Fibroblast of lung (primary cell): ENCODE measurements around the gene COL4A2. TPM values are rescaled to one million over a fixed set of nuclear protein-coding genes. Genes with fewer than 3 reads are reported as not detected.
"Not testable (repeated sequence)": the region's sequence is repeated elsewhere in the genome, so short reads cannot be mapped to it uniquely, and the experiment has no call there.

Source experiments
- DNase-seq, 2 donors: peaks; one replicate each; pipeline versions ENCODE4 v3.0.0 to v3.0.0-alpha.2; 2010; ENCODE audit warnings: low read depth in 2 of 2
- H2AFZ ChIP-seq: 2 replicates; pipeline ENCODE4 v1.5.1; 2012; ENCODE audit warnings: low read length, control low read depth, inconsistent platforms
- H3K27ac ChIP-seq: 2 replicates; pipeline ENCODE4 v1.5.1; 2011; ENCODE audit warnings: low read length, control low read depth; ENCODE audit not compliant: insufficient read depth
- H3K27me3 ChIP-seq: 2 replicates; pipeline ENCODE4 v1.5.1; 2011; ENCODE audit warnings: mild to moderate bottlenecking, low read length; ENCODE audit not compliant: control insufficient read depth, insufficient read depth
- H3K36me3 ChIP-seq: 2 replicates; pipeline ENCODE4 v1.5.1; 2011; ENCODE audit warnings: low read length; ENCODE audit not compliant: control insufficient read depth, insufficient read depth
- H3K4me1 ChIP-seq: 2 replicates; pipeline ENCODE4 v1.5.1; 2011; ENCODE audit warnings: low read length; ENCODE audit not compliant: control insufficient read depth, insufficient read depth; ENCODE audit errors: extremely low read depth
- H3K4me2 ChIP-seq: 2 replicates; pipeline ENCODE4 v1.5.1; 2011; ENCODE audit warnings: low read length, control low read depth; ENCODE audit not compliant: insufficient read depth; ENCODE audit errors: extremely low read depth
- H3K4me3 ChIP-seq, 4 experiments: fragments of 200-600 bp in 1 of 4; sonication (generic) in 1 of 4; replicated peaks in 1 of 4; 2 replicates each; pipeline ENCODE4 v1.5.1; 2011 to 2016; ENCODE audit warnings: low read length in 4 of 4, low read depth in 3 of 4, mild to moderate bottlenecking in 3 of 4, control low read depth in 2 of 4, inconsistent platforms in 1 of 4, mixed read lengths in 1 of 4; ENCODE audit not compliant: insufficient read depth in 1 of 4; ENCODE audit errors: control extremely low read depth in 1 of 4
- H3K79me2 ChIP-seq: 2 replicates; pipeline ENCODE4 v1.5.1; 2012; ENCODE audit warnings: mild to moderate bottlenecking, low read length, inconsistent platforms; ENCODE audit not compliant: control insufficient read depth, insufficient read depth
- H3K9ac ChIP-seq: 2 replicates; pipeline ENCODE4 v1.5.1; 2011; ENCODE audit warnings: mild to moderate bottlenecking, low read length, control low read depth; ENCODE audit not compliant: insufficient read depth
- H3K9me3 ChIP-seq: 2 replicates; pipeline ENCODE4 v1.5.1; 2012; ENCODE audit warnings: low read depth, low read length; ENCODE audit not compliant: control insufficient read depth, insufficient read depth
- H4K20me1 ChIP-seq: 2 replicates; pipeline ENCODE4 v1.5.1; 2011; ENCODE audit warnings: low read length; ENCODE audit not compliant: control insufficient read depth, insufficient read depth; ENCODE audit errors: extremely low read depth
- EZH2 ChIP-seq: IDR thresholded peaks from 2 replicates; pipeline ENCODE4 v1.5.1; 2012; ENCODE audit warnings: low read length, control low read depth, mild to moderate bottlenecking; ENCODE audit errors: missing control alignments
- polyA plus RNA-seq, 2 donors: library from polyadenylated mRNA; depleted of rRNA in 1 of 2; stranded (reverse) in 1 of 2; unstranded in 1 of 2; fragments of >200 nt; gene quantifications; 2 replicates each; pipeline ENCODE4 v1.2.1, GENCODE V29; 2011 to 2012; ENCODE audit warnings: missing spikeins in 1 of 2
- total RNA-seq: library from RNA; depleted of rRNA; stranded (reverse); fragments of >200 nt; gene quantifications from 2 replicates; pipeline ENCODE4 v1.2.1, GENCODE V29; 2014
- TF ChIP-seq, protein P1 (sequence below), 2 donors: IDR thresholded peaks in 1 of 2; conservative IDR thresholded peaks in 1 of 2; 1 replicate in 1 of 2; 2 replicates in 1 of 2; pipeline ENCODE4 v1.5.1; 2011 to 2012; ENCODE audit warnings: low read length in 2 of 2, control low read depth in 1 of 2, inconsistent platforms in 1 of 2, low read depth in 1 of 2, mild to moderate bottlenecking in 1 of 2

Gene COL4A2
- total and polyA plus RNA-seq, 2 donors (not counting 1 experiment from before 2014, with no cell fraction given) = 93.1 to 463 TPM

- no peak overlapping the region for H3K4me2 ChIP-seq
- H3K27me3 ChIP-seq = no peaks in the 10 kb centered on the region
- no peaks in the 10 kb centered on the region for H3K36me3 ChIP-seq
- no peaks in the 10 kb centered on the region for H4K20me1 ChIP-seq
- H3K79me2 ChIP-seq = no peaks in the 10 kb centered on the region
- no peak for DNase-seq
- no peak for TF ChIP-seq EZH2
- H3K9ac ChIP-seq = no peak overlapping the region
- H3K4me1 ChIP-seq = no peaks in the 10 kb centered on the region
- no peak overlapping the region for H3K27ac ChIP-seq
- no peaks in the 10 kb centered on the region for H3K9me3 ChIP-seq
- no peak overlapping the region for H3K4me3 ChIP-seq
- H2AFZ ChIP-seq = no peak overlapping the region
Observed at GRCh38 chr13:110529522-110530311, 222.6 kb downstream of the COL4A2 start.

DNA sequence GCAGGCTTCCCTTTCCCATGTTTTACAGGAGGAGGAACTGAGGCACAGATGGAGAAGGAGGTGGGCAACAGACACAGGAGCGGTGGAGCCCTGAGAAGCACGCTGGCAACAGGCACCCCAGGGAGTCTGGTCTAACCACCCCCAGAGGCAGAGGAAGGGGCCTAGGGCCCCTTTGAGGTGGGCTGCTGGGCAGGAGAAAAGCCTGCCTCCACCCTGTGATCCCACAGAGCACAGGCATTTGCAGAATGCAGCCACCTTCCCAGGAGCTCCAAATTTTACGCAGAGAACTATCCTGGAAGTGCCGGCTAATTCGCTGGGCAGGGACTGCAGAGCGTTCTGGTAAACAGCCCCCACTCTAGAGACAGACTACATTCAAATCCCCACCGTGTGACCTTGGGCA lies 224.0 kb downstream of the COL4A2 start:
- no peaks in the 10 kb centered on the region for H3K9me3 ChIP-seq
- H3K36me3 ChIP-seq = no peaks in the 10 kb centered on the region
- no peak for DNase-seq
- H3K79me2 ChIP-seq = no peaks in the 10 kb centered on the region
- no peaks in the 10 kb centered on the region for H4K20me1 ChIP-seq
- H3K4me2 ChIP-seq = no peak overlapping the region
- no peak overlapping the region for H2AFZ ChIP-seq
- no peak overlapping the region for H3K4me3 ChIP-seq
- no peak overlapping the region for H3K27ac ChIP-seq
- TF ChIP-seq EZH2 = no peak
- TF ChIP-seq, protein P1, sequence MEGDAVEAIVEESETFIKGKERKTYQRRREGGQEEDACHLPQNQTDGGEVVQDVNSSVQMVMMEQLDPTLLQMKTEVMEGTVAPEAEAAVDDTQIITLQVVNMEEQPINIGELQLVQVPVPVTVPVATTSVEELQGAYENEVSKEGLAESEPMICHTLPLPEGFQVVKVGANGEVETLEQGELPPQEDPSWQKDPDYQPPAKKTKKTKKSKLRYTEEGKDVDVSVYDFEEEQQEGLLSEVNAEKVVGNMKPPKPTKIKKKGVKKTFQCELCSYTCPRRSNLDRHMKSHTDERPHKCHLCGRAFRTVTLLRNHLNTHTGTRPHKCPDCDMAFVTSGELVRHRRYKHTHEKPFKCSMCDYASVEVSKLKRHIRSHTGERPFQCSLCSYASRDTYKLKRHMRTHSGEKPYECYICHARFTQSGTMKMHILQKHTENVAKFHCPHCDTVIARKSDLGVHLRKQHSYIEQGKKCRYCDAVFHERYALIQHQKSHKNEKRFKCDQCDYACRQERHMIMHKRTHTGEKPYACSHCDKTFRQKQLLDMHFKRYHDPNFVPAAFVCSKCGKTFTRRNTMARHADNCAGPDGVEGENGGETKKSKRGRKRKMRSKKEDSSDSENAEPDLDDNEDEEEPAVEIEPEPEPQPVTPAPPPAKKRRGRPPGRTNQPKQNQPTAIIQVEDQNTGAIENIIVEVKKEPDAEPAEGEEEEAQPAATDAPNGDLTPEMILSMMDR (conservative IDR thresholded peaks at IDR 0.05 in 1 of 2, IDR thresholded peaks at IDR 0.05 in 1 of 2; ENCODE audit: low read depth in 1 of 2, low read length in 2 of 2) = no peak
- H3K27me3 ChIP-seq = no peaks in the 10 kb centered on the region
- no peaks in the 10 kb centered on the region for H3K4me1 ChIP-seq
- H3K9ac ChIP-seq = no peak overlapping the region

- no peak for TF ChIP-seq EZH2
- TF ChIP-seq, protein P1 (conservative IDR thresholded peaks at IDR 0.05 in 1 of 2, IDR thresholded peaks at IDR 0.05 in 1 of 2; ENCODE audit: low read depth in 1 of 2, low read length in 2 of 2) = no peak
- DNase-seq = no peak
Observed at GRCh38 chr13:110531671-110532083, 224.6 kb downstream of the COL4A2 start.

DNA sequence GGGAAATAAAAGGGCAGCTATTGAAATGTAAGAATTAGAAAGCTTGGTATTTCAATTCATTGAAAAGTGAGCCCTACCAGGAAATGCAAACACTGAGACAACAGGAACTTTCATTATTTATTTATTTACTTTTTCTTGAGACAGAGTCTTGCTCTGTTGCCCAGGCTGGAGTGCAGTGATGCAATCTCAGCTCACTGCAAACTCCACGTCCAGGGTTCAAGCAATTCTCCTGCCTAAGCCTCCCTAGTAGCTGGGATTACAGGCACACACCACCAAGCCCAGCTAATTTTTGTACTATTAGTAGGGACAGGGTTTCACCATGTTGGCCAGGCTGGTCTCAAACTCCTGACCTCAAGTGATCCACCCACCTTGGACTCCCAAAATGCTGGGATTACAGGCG lies 225.2 kb downstream of the COL4A2 start:
- not testable (repeated sequence) for H2AFZ ChIP-seq, H3K4me3 ChIP-seq, H3K9me3 ChIP-seq

More at GRCh38 chr13:110531671-110532083, 224.6 kb downstream of the COL4A2 start:
- Histone ChIP-seq H3K4me2 (no peak overlapping the region), H3K4me3 (no peak overlapping the region), H3K4me1 (no peaks in the 10 kb centered on the region), H3K79me2 (no peaks in the 10 kb centered on the region), H3K9ac (no peak overlapping the region), H3K27me3 (no peaks in the 10 kb centered on the region), H3K36me3 (no peaks in the 10 kb centered on the region), H2AFZ (no peak overlapping the region), H3K27ac (no peak overlapping the region), H4K20me1 (no peaks in the 10 kb centered on the region), H3K9me3 (no peaks in the 10 kb centered on the region)

More for the DNA sequence above, 225.2 kb downstream of the COL4A2 start:
- H3K36me3 ChIP-seq, H3K4me2 ChIP-seq, H3K4me1 ChIP-seq, H3K27ac ChIP-seq, H4K20me1 ChIP-seq, H3K27me3 ChIP-seq, H3K9ac ChIP-seq, H3K79me2 ChIP-seq, DNase-seq: not testable (repeated sequence)
